Fibroblast of villous mesenchyme (primary cell): ENCODE results near the gene KRT39. TPM values are rescaled to one million over a fixed set of nuclear protein-coding genes. Genes with fewer than 3 reads are reported as not detected.
A peak's percentile ranks its signal among the peaks of the same experiment; 100 is the strongest.
"Not testable (repeated sequence)": the region's sequence is repeated elsewhere in the genome, so short reads cannot be mapped to it uniquely, and the experiment has no call there.

Experiments
- DNase-seq: peaks from one replicate; pipeline ENCODE4 v3.0.0-alpha.2; 2010; ENCODE audit warnings: low read depth
- H3K4me3 ChIP-seq: 2 replicates; pipeline ENCODE4 v1.5.1; 2011; ENCODE audit warnings: low read depth, mild to moderate bottlenecking, low read length
- CTCF ChIP-seq: IDR thresholded peaks from 2 replicates; pipeline ENCODE4 v1.5.1; 2012; ENCODE audit warnings: low read depth, mild to moderate bottlenecking, low read length; ENCODE audit not compliant: insufficient read depth
- total RNA-seq: library from RNA; depleted of rRNA; stranded (reverse); fragments of >200 nt; gene quantifications from 2 replicates; pipeline ENCODE4 v1.2.3, GENCODE V29; 2012

Gene KRT39
- total RNA-seq, 1 donor, result not detected

DNA sequence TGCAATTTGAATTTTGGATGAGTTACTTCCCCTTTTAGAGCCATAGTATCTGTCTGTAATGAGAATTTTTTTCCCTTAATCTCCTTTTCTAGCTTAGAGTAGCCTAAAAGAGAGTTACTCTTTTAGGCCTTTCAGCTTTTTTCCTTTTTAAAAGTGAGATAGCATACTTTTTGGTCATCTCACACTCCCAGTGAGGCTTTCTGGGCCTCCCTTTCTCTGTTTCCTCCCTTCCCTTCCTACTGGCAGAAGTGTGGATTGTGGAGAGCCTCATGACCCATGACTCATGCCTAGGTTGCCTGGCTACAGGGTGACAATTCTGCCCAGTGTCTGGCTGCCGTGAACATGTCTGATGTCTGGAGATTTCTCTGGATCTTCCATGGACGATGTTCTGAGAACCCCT is 44.5 kb downstream of the KRT39 start:
- no peak overlapping the region for H3K4me3 ChIP-seq
- TF ChIP-seq CTCF, result no peak
- DNase-seq, result peak; percentile 83

- TF ChIP-seq CTCF, result no peak
- H3K4me3 ChIP-seq, result no peak overlapping the region
- DNase-seq, result no peak
These were observed 45.7 kb downstream of the KRT39 start for GRCh38 chr17:40921026-40921425.

GRCh38 chr17:40917116-40917515 is 49.6 kb downstream of the KRT39 start:
- not testable (repeated sequence) for DNase-seq, H3K4me3 ChIP-seq

DNA sequence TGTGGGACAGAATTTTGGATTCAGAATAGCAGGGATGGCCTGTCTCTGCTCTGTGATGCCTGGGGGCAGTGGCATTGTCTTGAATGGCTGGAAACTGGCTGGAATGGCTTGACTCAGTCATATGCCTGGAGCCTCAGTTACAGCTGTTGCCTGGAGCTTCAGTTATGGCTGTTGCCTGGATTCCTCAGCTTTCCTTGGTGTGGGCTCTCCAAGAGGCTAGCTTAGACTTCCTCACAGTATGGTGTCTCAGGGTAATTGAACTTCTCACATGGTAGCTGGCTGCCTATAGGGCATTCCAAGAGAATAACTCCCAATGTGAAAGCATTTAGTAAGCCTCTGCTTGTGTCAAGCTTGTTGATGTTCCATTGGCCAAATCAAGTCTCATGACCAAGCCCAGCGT is 50.4 kb downstream of the KRT39 start:
- H3K4me3 ChIP-seq, result no peak overlapping the region
- TF ChIP-seq CTCF, result no peak
- no peak for DNase-seq

DNA sequence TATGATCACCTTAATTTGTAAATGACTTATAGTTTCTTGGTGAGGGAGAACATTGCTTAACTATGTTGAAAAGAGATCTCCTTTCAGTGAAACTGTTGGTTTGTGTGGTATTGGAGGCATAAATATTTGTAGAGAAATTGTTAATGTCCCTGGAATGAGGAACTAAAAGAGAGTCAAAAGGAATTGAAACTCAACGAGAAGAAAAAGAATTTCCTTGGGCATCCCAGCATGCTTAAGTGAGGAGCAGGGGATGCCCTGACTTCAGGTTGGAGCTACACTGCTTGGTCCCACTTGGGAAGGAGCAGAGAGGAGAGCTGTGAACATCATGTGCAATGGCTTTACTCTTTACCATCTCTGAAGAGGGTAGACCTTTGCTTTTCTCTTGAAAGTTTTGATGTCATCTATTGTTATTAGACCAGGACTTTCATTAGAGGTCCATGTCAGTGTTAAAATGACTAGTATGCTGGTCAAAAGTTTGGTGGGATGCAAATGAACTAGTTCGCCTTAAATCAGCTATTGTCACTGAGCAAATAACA is 51.0 kb downstream of the KRT39 start:
- peak; percentile 22 for DNase-seq
- no peak overlapping the region for H3K4me3 ChIP-seq
- no peak for TF ChIP-seq CTCF

DNA sequence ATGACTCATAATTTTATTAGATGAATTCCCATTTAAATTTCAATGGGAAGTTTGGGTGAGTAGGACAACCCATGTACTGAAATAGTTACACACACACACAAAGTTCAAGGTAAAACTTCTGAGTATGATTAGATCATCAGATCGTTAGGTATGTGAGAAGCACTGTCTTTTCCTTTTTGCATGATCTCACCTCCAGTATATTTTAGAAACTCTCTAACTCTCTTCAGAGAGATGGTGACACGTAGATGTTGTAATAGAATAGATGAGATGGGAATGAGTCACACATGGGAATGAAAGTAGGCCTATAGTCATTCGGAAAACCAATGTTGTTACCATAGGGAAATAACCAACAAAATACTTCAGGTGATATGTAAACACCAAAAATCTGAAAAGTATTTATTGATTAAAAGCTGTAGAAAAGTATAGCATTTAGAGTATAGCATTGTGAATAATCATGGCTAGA is 51.5 kb downstream of the KRT39 start:
- no peak overlapping the region for H3K4me3 ChIP-seq
- DNase-seq, result peak; percentile 80
- TF ChIP-seq CTCF, result no peak

DNA sequence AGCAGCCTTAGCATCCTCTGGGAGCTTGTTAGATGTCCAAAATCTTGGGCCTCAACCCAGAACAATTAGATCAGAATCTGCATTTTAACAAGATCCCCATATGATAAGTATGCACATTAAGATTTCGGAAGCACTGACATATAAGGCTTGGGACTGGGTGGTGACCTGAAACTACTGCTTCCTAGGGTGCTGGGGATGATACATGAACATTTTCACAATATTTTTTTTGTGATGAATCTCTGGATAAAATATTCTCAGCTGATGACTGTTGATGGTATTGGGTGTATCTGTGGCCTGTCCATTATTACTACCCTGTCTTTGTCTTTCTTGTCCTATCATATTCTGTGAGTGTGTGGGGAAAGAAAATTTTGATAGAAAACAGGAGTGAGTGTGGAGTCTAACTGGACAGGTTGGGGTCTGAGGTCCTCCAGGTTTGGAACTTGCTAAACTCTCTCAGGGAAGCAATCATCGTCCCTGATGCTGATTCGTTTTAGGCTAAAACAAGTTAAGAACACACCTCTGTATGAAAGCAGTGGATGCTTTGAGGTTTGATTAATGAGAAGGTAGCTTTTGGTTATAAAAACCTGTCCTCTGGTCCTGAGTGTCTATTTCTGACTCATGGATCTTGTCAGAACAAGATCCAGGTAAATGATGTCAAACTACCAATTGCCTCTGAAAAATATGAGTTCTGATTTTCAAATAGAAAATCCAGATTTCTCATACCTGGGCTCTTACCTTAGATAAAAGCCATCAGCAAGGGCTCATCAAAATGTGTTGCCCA is 52.5 kb downstream of the KRT39 start:
- H3K4me3 ChIP-seq, result no peak overlapping the region
- no peak for TF ChIP-seq CTCF
- no peak for DNase-seq
